ENCODE data around the gene H6PD.
A peak's percentile ranks its signal among the peaks of the same experiment; 100 is the strongest.

Gene H6PD

GRCh38 chr1:9302745-9303524 is 68.4 kb downstream of the H6PD start:
- DNase-seq: no peak

DNA sequence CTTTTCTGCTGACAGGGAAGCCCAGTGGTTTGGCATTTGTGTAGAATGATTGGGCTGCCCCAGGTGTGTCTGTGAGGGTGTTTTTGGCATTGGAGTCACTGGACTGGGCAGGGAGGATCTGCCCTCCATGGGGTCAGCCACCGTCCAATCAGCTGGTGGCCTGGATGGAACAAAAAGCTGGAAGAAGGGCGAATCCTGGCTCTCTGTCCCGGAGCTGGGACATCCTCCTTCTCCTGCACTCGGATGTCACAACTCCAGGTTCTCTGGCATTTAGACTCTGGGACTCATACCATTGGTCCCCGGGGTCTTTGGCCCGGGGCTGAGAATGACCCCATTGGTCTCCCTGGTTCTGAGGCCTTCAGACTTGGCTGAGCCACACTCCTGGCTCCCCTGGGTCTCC is 69.3 kb downstream of the H6PD start:
- no peak for DNase-seq

DNA sequence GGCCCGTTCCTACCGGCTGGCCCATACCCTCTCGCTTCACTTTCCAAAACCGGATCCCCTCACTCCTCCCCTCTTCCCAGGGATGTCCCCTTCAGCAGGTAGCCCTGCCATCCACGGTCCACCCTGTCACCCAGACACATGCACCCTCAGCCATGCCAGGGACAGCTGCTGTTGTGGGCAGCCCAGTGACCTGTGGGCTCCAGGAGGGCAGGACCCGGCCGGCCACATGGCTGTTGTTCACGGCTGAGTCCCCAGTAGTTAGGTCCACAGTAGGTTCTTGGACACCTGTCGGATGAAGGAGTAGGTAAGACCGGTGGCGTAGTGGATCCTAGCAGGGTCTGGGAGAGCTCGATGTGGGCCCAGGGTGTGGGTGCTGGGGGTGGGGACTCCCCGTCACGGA is 70.6 kb downstream of the H6PD start:
- DNase-seq: no peak

- DNase-seq: no peak
Measured at GRCh38 chr1:9306006-9306405, 71.4 kb downstream of the H6PD start.

DNA sequence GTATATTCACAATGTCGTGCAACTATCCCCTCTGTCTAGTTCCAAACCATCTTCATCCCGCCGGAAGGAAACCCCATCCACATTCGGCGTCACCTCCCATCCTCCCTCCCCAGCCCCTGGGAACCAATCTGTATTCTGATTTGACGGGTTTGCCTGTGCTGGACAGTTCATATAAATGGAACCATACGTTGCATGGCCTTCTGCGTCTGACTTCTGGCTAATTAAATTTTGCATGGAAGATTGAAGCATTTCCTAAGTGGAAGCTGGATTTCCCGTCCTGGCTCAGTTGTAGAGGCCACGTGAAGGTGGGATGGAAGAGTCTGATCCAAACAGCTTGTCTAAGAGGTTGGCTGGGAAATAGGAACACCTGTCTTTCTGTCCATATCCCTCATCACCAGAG is 72.7 kb downstream of the H6PD start:
- no peak for DNase-seq

DNA sequence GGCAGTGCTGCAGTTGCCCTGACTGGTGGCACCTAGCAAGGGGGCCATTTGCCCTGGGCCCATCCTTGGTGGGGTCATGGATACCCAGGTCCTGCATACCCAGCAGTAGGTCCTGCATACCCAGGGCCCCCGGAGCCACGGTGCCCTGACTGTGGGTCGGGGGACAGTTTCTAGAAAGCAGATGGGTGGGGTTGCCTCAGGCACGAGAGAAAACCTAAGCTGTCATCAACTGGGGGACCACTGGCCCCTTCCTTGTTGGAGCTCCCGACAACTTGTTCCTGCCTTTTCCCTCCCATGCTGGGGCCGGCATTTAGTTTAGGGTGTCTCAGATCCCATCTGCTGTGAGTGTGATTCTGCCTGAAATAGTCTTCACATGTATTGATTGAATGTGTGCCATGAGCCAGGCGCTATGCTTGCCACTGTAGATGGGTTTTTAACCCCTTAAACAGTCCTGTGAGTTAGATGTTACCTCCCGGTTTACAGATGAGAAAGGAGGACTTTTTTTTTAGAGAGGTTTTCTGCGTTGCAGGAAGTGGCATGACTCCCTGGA is 73.7 kb downstream of the H6PD start:
- DNase-seq: no peak

DNA sequence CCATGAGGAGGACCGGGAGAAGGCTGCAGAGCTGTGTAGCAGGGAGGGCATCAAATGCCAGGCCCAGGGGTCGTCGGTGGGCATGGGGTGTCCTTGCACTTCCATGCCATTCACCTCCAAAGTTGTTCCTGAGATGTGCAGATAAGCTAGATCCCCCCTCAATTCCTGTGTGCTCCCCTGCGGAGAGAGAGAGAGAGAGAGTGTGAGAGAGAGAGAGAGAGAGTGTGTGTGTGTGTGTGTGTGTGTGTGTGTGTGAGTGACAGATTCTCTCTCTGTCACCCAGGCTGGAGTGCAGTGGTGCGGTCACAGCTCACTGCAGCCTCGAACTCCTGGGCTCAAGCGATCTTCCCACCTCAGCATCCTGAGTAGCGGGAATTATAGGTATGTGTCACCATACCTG is 74.5 kb downstream of the H6PD start:
- no peak for DNase-seq

GRCh38 chr1:9309991-9310390 is 75.4 kb downstream of the H6PD start:
- DNase-seq: no peak

DNA sequence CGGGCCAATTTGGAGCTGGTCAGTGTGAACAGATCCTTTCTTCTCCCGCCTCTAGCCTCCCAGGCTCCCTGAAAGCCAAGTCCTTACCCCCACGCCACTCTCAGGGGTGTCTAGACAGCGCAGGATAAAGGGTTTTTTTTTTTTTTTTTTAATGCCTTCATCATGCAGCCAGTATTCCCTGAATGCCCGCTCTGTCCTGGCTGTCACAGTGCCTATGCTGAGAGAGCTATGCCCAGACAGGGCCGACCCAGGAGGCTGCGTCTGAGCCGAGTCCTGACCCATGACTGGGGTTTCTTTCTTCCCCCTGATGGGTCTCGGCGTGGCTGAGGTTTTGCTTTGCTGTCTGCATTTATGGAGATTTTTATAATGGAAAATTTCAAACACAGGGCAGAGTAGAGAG is 76.5 kb downstream of the H6PD start:
- DNase-seq: no peak

DNA sequence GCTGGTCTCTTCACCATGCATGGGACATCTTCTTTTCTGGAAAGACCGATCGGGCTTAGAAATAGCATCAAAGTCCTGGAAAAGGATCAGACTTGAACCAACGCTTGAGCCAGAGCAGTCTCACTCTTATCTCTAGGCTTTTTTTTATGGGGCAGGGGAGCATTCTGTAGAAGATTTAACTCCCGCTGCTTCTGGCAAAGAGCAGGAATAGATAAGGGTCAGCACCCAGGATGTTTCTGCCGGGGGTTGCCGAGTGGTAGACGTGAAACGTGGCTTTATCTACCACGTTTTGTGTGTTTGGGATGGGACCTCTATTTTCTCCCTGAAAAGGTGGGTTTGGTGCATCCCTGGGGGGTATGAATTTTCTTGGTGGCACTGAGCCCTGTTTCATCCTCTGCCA is 76.9 kb downstream of the H6PD start:
- no peak for DNase-seq

- DNase-seq: no peak
Measured at GRCh38 chr1:9312168-9312720, 77.7 kb downstream of the H6PD start.

DNA sequence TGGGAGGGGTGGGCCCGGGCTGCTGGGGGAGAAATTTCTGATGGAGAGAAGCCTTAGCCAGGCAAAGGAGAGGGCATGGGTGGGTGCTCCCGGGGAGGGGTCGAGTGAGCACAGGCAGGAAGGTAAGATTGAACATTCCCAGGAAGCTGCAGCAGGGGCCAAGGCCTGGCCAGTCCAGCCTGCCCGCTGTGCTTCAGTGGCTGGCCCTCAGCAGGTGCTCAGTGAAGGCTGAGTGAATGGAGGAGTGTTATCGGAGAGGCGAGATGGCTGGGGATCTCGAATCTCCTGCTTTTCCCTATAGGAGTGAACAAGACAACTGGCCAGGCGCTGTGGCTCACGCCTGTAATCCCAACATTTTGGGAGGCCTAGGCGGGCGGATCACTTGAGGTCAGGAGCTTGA is 79.0 kb downstream of the H6PD start:
- DNase-seq: no peak

GRCh38 chr1:9314111-9314510 is 79.5 kb downstream of the H6PD start:
- no peak for DNase-seq

GRCh38 chr1:9314711-9315379 is 80.3 kb downstream of the H6PD start:
- DNase-seq: no peak

DNA sequence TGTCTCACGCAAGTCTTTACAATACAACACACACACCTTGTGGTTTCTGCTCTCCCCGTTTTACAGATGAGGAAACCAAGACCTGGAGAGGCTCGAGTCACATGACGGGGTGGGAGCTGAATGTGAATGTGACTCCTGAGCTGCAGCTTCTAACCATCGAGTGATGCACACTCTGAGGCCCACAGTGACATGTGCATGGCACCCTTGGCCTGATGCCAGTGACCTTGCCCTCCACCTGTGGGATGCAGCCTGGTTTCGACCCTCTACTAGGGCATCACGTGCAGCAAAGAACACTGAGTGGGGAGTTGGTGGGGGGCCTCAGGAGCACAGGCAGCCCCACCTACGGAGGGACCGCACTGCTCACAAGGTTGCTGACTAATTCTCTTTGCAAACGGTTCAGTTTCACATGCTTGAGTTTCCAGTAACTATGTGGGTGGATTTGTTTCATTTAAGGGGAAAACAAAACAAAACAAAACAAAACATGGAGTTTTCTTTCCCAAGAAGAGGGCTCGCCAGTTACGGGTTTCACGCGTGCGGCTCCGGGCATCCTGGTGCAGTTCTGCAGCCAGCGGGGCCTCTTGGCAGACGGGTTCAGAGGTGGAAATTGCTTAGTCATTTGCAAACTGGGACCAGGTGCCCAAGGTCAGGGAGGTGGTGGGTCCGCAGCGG is 81.0 kb downstream of the H6PD start:
- peak; percentile 87 for DNase-seq

DNA sequence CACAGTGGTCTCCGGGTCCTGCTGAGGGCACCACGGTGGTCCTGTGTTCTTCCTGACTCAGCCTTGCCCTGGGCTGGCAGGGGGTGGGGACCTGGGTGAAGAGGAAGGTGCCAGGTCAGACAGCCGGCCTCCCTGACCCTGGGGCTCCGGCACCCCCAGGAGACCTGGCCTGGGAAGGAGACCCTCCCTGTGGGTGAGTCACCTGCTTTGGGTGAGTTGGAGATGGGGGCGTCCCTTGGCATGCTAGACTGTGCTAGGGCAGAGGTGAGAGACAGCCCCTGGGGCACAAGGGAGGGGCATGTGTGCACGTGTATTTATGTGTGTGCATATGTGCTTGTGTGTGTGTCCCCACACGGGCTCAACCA is 81.5 kb downstream of the H6PD start:
- DNase-seq: peak; percentile 74

- no peak for DNase-seq
Measured at GRCh38 chr1:9316512-9316911, 81.9 kb downstream of the H6PD start.

DNA sequence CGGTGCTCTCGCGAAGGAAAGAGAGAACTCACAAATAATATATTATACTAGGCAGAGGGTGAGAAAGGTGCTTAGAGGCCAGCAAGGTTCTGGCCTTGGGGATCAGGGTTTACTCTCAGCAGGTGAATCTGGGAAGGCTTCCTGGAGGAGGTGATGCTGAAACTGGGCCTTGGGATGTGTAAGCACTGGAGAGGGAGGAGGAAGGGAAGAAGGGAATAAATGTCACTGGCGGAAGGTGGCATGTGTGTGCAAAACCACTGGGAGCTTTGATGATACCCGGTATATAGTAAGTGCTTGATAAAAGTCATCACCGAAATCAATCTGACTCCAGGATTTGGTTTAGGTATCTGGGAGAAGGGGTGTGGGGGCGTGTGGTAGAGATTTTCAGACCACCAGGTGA is 82.5 kb downstream of the H6PD start:
- no peak for DNase-seq

- no peak for DNase-seq
Measured at GRCh38 chr1:9317591-9318417, 83.2 kb downstream of the H6PD start.

GRCh38 chr1:9319208-9319788 is 84.7 kb downstream of the H6PD start:
- DNase-seq: no peak

GRCh38 chr1:9319789-9320519 is 85.4 kb downstream of the H6PD start:
- no peak for DNase-seq

All from activated effector memory CD4-positive, alpha-beta T cell treated with anti-CD3 and anti-CD28 coated beads, Interleukin-2, amount 50 U/mL, for 16 hours (primary cell).